MM.1S (cell line): Measurements from ENCODE around the gene PSME3IP1.
"Not testable (repeated sequence)": the region's sequence is repeated elsewhere in the genome, so short reads cannot be mapped to it uniquely, and the experiment has no call there.

Source experiments
- DNase-seq: peaks from one replicate; pipeline ENCODE4 v3.0.0-alpha.2; 2015
- H2AFZ ChIP-seq: fragments of 300-600 bp; sonication (generic); 2 replicates; pipeline ENCODE4 v1.6.0; 2016; ENCODE audit warnings: antibody characterized with exemption, low read length
- H3F3A ChIP-seq: fragments of 300-600 bp; sonication (generic); 2 replicates; pipeline ENCODE4 v1.6.1; 2016; ENCODE audit warnings: mild to moderate bottlenecking, antibody characterized with exemption, low read length, moderate library complexity, mixed read lengths; ENCODE audit not compliant: insufficient read depth
- H3K27ac ChIP-seq: fragments of 300-600 bp; sonication (generic); 2 replicates; pipeline ENCODE4 v1.5.1; 2016; ENCODE audit warnings: mild to moderate bottlenecking, low read length
- H3K27me3 ChIP-seq: fragments of 300-600 bp; sonication (generic); replicated peaks from 2 replicates; pipeline ENCODE4 v1.6.0; 2016; ENCODE audit warnings: low read length; ENCODE audit not compliant: insufficient read depth
- H3K36me3 ChIP-seq: fragments of 300-600 bp; sonication (generic); replicated peaks from 2 replicates; pipeline ENCODE4 v1.6.1; 2016; ENCODE audit warnings: mild to moderate bottlenecking, low read length, mixed read lengths; ENCODE audit not compliant: insufficient read depth
- H3K4me1 ChIP-seq: fragments of 300-600 bp; sonication (generic); 2 replicates; pipeline ENCODE4 v1.6.1; 2016; ENCODE audit warnings: low read length, mixed read lengths
- H3K4me2 ChIP-seq: fragments of 300-600 bp; sonication (generic); 2 replicates; pipeline ENCODE4 v1.6.0; 2016; ENCODE audit warnings: low read depth, low read length
- H3K4me3 ChIP-seq: fragments of 300-600 bp; sonication (generic); 2 replicates; pipeline ENCODE4 v1.5.1; 2016; ENCODE audit warnings: low read length, mixed read lengths
- H3K79me2 ChIP-seq: fragments of 300-600 bp; sonication (generic); 2 replicates; pipeline ENCODE4 v1.6.1; 2016; ENCODE audit warnings: mixed run types, low read length, mixed read lengths
- H3K9ac ChIP-seq: fragments of 300-600 bp; sonication (generic); 2 replicates; pipeline ENCODE4 v1.6.1; 2016; ENCODE audit warnings: low read length, mixed read lengths
- H3K9me2 ChIP-seq: fragments of 300-600 bp; sonication (generic); replicated peaks from 2 replicates; pipeline ENCODE4 v1.6.1; 2016; ENCODE audit warnings: mild to moderate bottlenecking, low read length, mixed read lengths; ENCODE audit not compliant: insufficient read depth
- H3K9me3 ChIP-seq: fragments of 300-600 bp; sonication (generic); replicated peaks from 2 replicates; pipeline ENCODE4 v1.6.1; 2016; ENCODE audit warnings: mild to moderate bottlenecking, low read length, mixed read lengths; ENCODE audit not compliant: insufficient read depth
- H4K20me1 ChIP-seq: fragments of 300-600 bp; sonication (generic); 2 replicates; pipeline ENCODE4 v1.6.1; 2016; ENCODE audit warnings: mild to moderate bottlenecking, low read length, moderate library complexity, mixed read lengths; ENCODE audit not compliant: insufficient read depth
- CTCF ChIP-seq: fragments of 300-600 bp; sonication (generic); IDR thresholded peaks from 2 replicates; pipeline ENCODE4 v1.5.1; 2016; ENCODE audit warnings: antibody characterized with exemption, low read length, mixed read lengths
- EZH2 ChIP-seq: fragments of 300-600 bp; sonication (generic); optimal IDR thresholded peaks from 2 replicates; pipeline ENCODE3; 2017; ENCODE audit warnings: low read depth, mild to moderate bottlenecking, antibody characterized with exemption, low read length, mixed read lengths
- EZH2phosphoT487 ChIP-seq: fragments of 300-600 bp; sonication (generic); IDR thresholded peaks from 2 replicates; pipeline ENCODE4 v1.6.1; 2018; ENCODE audit warnings: antibody characterized with exemption, low read length

Gene PSME3IP1

GRCh38 chr16:57110937-57111336 is 74.9 kb downstream of the PSME3IP1 start:
- no peaks in the 10 kb centered on the region for H3F3A ChIP-seq
- H3K27me3 ChIP-seq, result no peaks in the 10 kb centered on the region
- H3K9ac ChIP-seq, result no peak overlapping the region
- H3K9me2 ChIP-seq, result no peaks in the 10 kb centered on the region
- no peak for TF ChIP-seq EZH2phosphoT487
- TF ChIP-seq CTCF, result no peak
- TF ChIP-seq EZH2, result no peak
- no peaks in the 10 kb centered on the region for H3K9me3 ChIP-seq
- no peaks in the 10 kb centered on the region for H3K36me3 ChIP-seq
- no peak overlapping the region for H2AFZ ChIP-seq
- no peak overlapping the region for H3K4me3 ChIP-seq
- H3K27ac ChIP-seq, result no peak overlapping the region
- H3K79me2 ChIP-seq, result no peaks in the 10 kb centered on the region
- H3K4me1 ChIP-seq, result peaks cover 4% of the 10 kb centered on the region; the same call in 1 of the 2 replicates
- DNase-seq, result no peak
- H3K4me2 ChIP-seq, result no peak overlapping the region
- no peaks in the 10 kb centered on the region for H4K20me1 ChIP-seq

DNA sequence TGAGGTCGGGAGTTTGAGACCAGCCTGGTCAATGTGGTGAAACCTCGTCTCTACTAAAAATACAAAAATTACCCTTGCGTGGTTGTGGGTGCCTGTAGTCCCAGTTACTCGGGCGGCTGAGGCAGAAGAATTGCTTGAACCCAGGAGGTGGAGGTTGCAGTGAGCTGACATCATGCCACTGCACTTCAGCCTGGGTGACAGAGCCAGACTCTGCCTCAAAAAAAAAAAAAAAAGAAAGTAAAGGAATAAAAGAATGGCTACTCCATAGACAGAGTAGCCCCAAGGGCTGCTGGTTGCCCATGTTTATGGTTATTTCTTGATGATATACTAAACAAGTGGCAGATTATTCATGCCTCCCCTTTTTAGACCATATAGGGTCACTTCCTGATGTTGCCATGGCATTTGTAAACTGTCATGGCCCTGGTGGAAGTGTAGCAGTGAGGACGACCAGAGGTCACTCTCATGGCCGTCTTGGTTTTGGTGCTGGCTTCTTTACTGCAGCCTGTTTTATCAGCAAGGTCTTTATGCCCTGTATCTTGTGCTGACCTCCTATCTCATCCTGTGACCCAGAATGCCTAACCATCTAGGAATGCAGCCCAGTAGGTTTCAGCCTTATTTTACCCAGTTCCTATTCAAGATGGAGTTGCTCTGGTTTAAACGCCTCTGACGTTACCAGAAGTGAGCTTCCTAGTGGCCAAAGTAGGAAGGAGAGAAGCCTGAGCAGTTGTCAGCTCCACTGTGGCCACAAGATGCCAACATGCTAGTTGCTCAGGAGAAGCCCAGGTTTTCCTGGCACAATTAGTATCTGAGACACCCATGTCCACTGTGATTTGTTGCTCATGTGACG is 76.4 kb downstream of the PSME3IP1 start:
- not testable (repeated sequence) for H3K9me2 ChIP-seq, H3K4me1 ChIP-seq, H3K4me3 ChIP-seq, H3K27ac ChIP-seq, H3K79me2 ChIP-seq, DNase-seq, H3K9me3 ChIP-seq, H3K4me2 ChIP-seq, H4K20me1 ChIP-seq, H3K27me3 ChIP-seq, H3K36me3 ChIP-seq, H3F3A ChIP-seq, H2AFZ ChIP-seq, H3K9ac ChIP-seq

DNA sequence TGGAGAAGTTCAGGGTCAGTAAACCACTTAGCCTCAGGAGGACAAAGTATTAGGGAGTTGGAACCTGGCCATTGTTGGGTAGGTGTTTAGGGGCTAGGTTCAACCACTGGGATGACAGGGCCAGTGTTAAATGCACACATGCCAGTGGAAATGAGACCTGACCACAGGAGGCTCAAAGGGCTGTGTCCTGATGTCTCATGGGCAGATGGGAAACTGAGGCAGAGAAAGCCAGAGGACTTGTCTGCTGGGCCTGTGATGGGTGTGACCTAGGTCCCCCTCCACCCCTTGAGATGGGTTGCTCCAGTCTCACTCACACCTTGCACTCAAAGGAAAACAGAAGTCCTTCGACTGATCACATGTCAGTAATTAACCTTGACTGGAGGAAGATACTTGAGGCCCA is 77.4 kb downstream of the PSME3IP1 start:
- Histone ChIP-seq H3K36me3 (no peaks in the 10 kb centered on the region), H2AFZ (no peak overlapping the region), H3K27me3 (no peaks in the 10 kb centered on the region), H3K4me3 (no peak overlapping the region), H3K4me2 (no peak overlapping the region), H3K79me2 (no peaks in the 10 kb centered on the region), H3K4me1 (peaks cover 4% of the 10 kb centered on the region; the same call in 1 of the 2 replicates), H3F3A (no peaks in the 10 kb centered on the region), H3K27ac (no peak overlapping the region), H3K9me2 (no peaks in the 10 kb centered on the region), H3K9ac (no peak overlapping the region), H4K20me1 (no peaks in the 10 kb centered on the region), H3K9me3 (no peaks in the 10 kb centered on the region)
- DNase-seq, result no peak
- TF ChIP-seq CTCF (no peak), EZH2 (no peak), EZH2phosphoT487 (no peak)

DNA sequence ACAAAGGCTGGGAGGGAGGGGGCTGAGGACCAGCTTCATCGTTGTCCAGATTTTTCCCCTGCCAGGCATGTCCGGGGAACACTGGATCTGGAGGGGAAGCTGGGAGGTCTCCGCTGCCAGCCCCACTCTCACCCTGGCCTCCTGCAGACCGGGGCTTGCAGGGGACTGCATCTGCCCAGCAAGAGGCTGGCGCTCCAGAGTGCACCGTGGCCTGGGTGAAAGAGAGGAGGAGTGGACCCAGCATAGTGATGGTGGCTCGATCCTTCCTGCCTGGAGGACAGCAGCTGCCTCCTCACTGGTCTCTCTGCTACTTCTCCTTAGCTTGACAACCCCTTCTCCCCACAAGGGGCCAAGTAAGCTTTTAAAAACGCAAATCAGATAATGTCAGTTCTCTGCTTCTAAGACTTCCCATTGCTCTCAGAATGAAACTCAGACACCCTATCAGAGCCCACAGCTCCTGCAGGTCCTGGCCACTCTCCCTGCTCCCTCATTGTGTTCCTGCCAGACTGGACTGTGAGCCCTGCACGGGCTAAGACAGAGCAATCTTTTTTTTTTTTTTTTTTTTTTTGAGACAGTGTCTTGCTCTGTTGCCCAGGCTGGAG is 78.4 kb downstream of the PSME3IP1 start:
- Histone ChIP-seq H2AFZ (no peak overlapping the region), H3F3A (no peaks in the 10 kb centered on the region), H3K36me3 (no peaks in the 10 kb centered on the region), H3K4me3 (no peak overlapping the region), H4K20me1 (no peaks in the 10 kb centered on the region), H3K9me2 (no peaks in the 10 kb centered on the region), H3K9ac (no peak overlapping the region), H3K9me3 (no peaks in the 10 kb centered on the region), H3K27me3 (no peaks in the 10 kb centered on the region), H3K4me1 (no peaks in the 10 kb centered on the region), H3K79me2 (no peaks in the 10 kb centered on the region), H3K27ac (no peak overlapping the region), H3K4me2 (no peak overlapping the region)
- no peak for DNase-seq
- no peak for TF ChIP-seq EZH2phosphoT487
- no peak for TF ChIP-seq EZH2
- TF ChIP-seq CTCF, result no peak
